ENCODE results near the gene GNG4.
A peak's percentile ranks its signal among the peaks of the same experiment; 100 is the strongest.
"Not testable (repeated sequence)": the region's sequence is repeated elsewhere in the genome, so short reads cannot be mapped to it uniquely, and the experiment has no call there.

GNG4 gene

GRCh38 chr1:235579891-235580290, 69.7 kb downstream of the GNG4 start:
- no peak for DNase-seq

- no peak for DNase-seq
Observed at GRCh38 chr1:235575597-235575996, 74.0 kb downstream of the GNG4 start.

GRCh38 chr1:235573880-235574279, 75.7 kb downstream of the GNG4 start:
- DNase-seq = no peak

GRCh38 chr1:235572971-235573370, 76.6 kb downstream of the GNG4 start:
- not testable (repeated sequence) for DNase-seq

GRCh38 chr1:235571482-235571881, 78.1 kb downstream of the GNG4 start:
- no peak for DNase-seq

GRCh38 chr1:235567812-235568503, 81.6 kb downstream of the GNG4 start:
- peak; percentile 93 to 95 for DNase-seq

- DNase-seq = no peak
Observed at GRCh38 chr1:235566084-235566483, 83.5 kb downstream of the GNG4 start.

GRCh38 chr1:235563513-235564061, 86.0 kb downstream of the GNG4 start:
- peak; percentile 47 to 57 for DNase-seq

- DNase-seq = no peak
Observed at GRCh38 chr1:235562589-235562988, 87.0 kb downstream of the GNG4 start.

- DNase-seq = no peak
Observed at GRCh38 chr1:235558621-235559169, 90.9 kb downstream of the GNG4 start.

- no peak for DNase-seq
Observed at GRCh38 chr1:235557495-235557894, 92.1 kb downstream of the GNG4 start.

- DNase-seq = no peak
Observed at GRCh38 chr1:235556807-235557206, 92.8 kb downstream of the GNG4 start.

- DNase-seq = no peak
Observed at GRCh38 chr1:235553112-235553551, 96.5 kb downstream of the GNG4 start.

GRCh38 chr1:235552146-235552716, 97.4 kb downstream of the GNG4 start:
- no peak for DNase-seq

GRCh38 chr1:235549351-235550139, 100.0 kb downstream of the GNG4 start:
- DNase-seq = no peak

GRCh38 chr1:235546369-235547155, 103.0 kb downstream of the GNG4 start:
- peak; percentile 20 to 36 for DNase-seq

- DNase-seq = no peak
Observed at GRCh38 chr1:235545292-235545930, 104.2 kb downstream of the GNG4 start.

- not testable (repeated sequence) for DNase-seq
Observed at GRCh38 chr1:235542845-235543244, 106.7 kb downstream of the GNG4 start.

- no peak for DNase-seq
Observed at GRCh38 chr1:235533476-235534168, 116.0 kb downstream of the GNG4 start.

GRCh38 chr1:235532360-235532759, 117.2 kb downstream of the GNG4 start:
- DNase-seq = no peak

GRCh38 chr1:235527196-235527814, 122.3 kb downstream of the GNG4 start:
- DNase-seq = no peak

Measured in AML-193 (cell line).